ENCODE measurements around the gene SDK2.
A peak's percentile ranks its signal among the peaks of the same experiment; 100 is the strongest.

SDK2 gene

GRCh38 chr17:73535746-73536145, 108.5 kb downstream of the SDK2 start:
- H3K9ac ChIP-seq (ENCODE audit: low read depth, low read length): peak overlapping the region; percentile 12
- no peak overlapping the region for H3K4me3 ChIP-seq (ENCODE audit: low read depth, low read length)
- H3K4me1 ChIP-seq (ENCODE audit: control insufficient read depth, insufficient read depth, low read length): peaks cover 6% of the 10 kb centered on the region
- no peaks in the 10 kb centered on the region for H3K9me3 ChIP-seq (ENCODE audit: control insufficient read depth, insufficient read depth, low read length)
- no peaks in the 10 kb centered on the region for H3K36me3 ChIP-seq (ENCODE audit: control insufficient read depth, insufficient read depth, low read length)
- no peaks in the 10 kb centered on the region for H3K27me3 ChIP-seq (ENCODE audit: control insufficient read depth, insufficient read depth, low read length)

- Histone ChIP-seq H3K9me3 (ENCODE audit: control insufficient read depth, insufficient read depth, low read length) (no peaks in the 10 kb centered on the region), H3K4me1 (ENCODE audit: control insufficient read depth, insufficient read depth, low read length) (peaks cover 6% of the 10 kb centered on the region), H3K4me3 (ENCODE audit: low read depth, low read length) (no peak overlapping the region), H3K36me3 (ENCODE audit: control insufficient read depth, insufficient read depth, low read length) (no peaks in the 10 kb centered on the region), H3K9ac (ENCODE audit: low read depth, low read length) (no peak overlapping the region), H3K27me3 (ENCODE audit: control insufficient read depth, insufficient read depth, low read length) (no peaks in the 10 kb centered on the region)
These were observed 109.9 kb downstream of the SDK2 start for GRCh38 chr17:73534209-73534909.

GRCh38 chr17:73533781-73534180, 110.5 kb downstream of the SDK2 start:
- peaks cover 6% of the 10 kb centered on the region for H3K4me1 ChIP-seq (ENCODE audit: control insufficient read depth, insufficient read depth, low read length)
- no peaks in the 10 kb centered on the region for H3K9me3 ChIP-seq (ENCODE audit: control insufficient read depth, insufficient read depth, low read length)
- H3K4me3 ChIP-seq (ENCODE audit: low read depth, low read length): no peak overlapping the region
- H3K9ac ChIP-seq (ENCODE audit: low read depth, low read length): no peak overlapping the region
- no peaks in the 10 kb centered on the region for H3K27me3 ChIP-seq (ENCODE audit: control insufficient read depth, insufficient read depth, low read length)
- H3K36me3 ChIP-seq (ENCODE audit: control insufficient read depth, insufficient read depth, low read length): no peaks in the 10 kb centered on the region

- H3K4me1 ChIP-seq (ENCODE audit: control insufficient read depth, insufficient read depth, low read length): peaks cover 6% of the 10 kb centered on the region
- H3K9ac ChIP-seq (ENCODE audit: low read depth, low read length): no peak overlapping the region
- no peak overlapping the region for H3K4me3 ChIP-seq (ENCODE audit: low read depth, low read length)
- H3K36me3 ChIP-seq (ENCODE audit: control insufficient read depth, insufficient read depth, low read length): no peaks in the 10 kb centered on the region
- H3K9me3 ChIP-seq (ENCODE audit: control insufficient read depth, insufficient read depth, low read length): no peaks in the 10 kb centered on the region
- H3K27me3 ChIP-seq (ENCODE audit: control insufficient read depth, insufficient read depth, low read length): no peaks in the 10 kb centered on the region
These were observed 111.1 kb downstream of the SDK2 start for GRCh38 chr17:73533127-73533526.

- Histone ChIP-seq H3K9me3 (ENCODE audit: control insufficient read depth, insufficient read depth, low read length) (no peaks in the 10 kb centered on the region), H3K36me3 (ENCODE audit: control insufficient read depth, insufficient read depth, low read length) (no peaks in the 10 kb centered on the region), H3K27me3 (ENCODE audit: control insufficient read depth, insufficient read depth, low read length) (no peaks in the 10 kb centered on the region), H3K9ac (ENCODE audit: low read depth, low read length) (no peak overlapping the region), H3K4me1 (ENCODE audit: control insufficient read depth, insufficient read depth, low read length) (peaks cover 6% of the 10 kb centered on the region), H3K4me3 (ENCODE audit: low read depth, low read length) (no peak overlapping the region)
These were observed 111.8 kb downstream of the SDK2 start for GRCh38 chr17:73532421-73532901.

GRCh38 chr17:73531158-73531557, 113.1 kb downstream of the SDK2 start:
- Histone ChIP-seq H3K4me3 (ENCODE audit: low read depth, low read length) (no peak overlapping the region), H3K36me3 (ENCODE audit: control insufficient read depth, insufficient read depth, low read length) (no peaks in the 10 kb centered on the region), H3K4me1 (ENCODE audit: control insufficient read depth, insufficient read depth, low read length) (peaks cover 6% of the 10 kb centered on the region), H3K9me3 (ENCODE audit: control insufficient read depth, insufficient read depth, low read length) (no peaks in the 10 kb centered on the region), H3K27me3 (ENCODE audit: control insufficient read depth, insufficient read depth, low read length) (no peaks in the 10 kb centered on the region), H3K9ac (ENCODE audit: low read depth, low read length) (no peak overlapping the region)

- Histone ChIP-seq H3K27me3 (ENCODE audit: control insufficient read depth, insufficient read depth, low read length) (no peaks in the 10 kb centered on the region), H3K4me3 (ENCODE audit: low read depth, low read length) (no peak overlapping the region), H3K9me3 (ENCODE audit: control insufficient read depth, insufficient read depth, low read length) (no peaks in the 10 kb centered on the region), H3K9ac (ENCODE audit: low read depth, low read length) (no peak overlapping the region), H3K4me1 (ENCODE audit: control insufficient read depth, insufficient read depth, low read length) (no peaks in the 10 kb centered on the region), H3K36me3 (ENCODE audit: control insufficient read depth, insufficient read depth, low read length) (no peaks in the 10 kb centered on the region)
These were observed 115.6 kb downstream of the SDK2 start for GRCh38 chr17:73528679-73529078.

- Histone ChIP-seq H3K4me3 (ENCODE audit: low read depth, low read length) (no peak overlapping the region), H3K9ac (ENCODE audit: low read depth, low read length) (no peak overlapping the region), H3K4me1 (ENCODE audit: control insufficient read depth, insufficient read depth, low read length) (no peaks in the 10 kb centered on the region), H3K9me3 (ENCODE audit: control insufficient read depth, insufficient read depth, low read length) (no peaks in the 10 kb centered on the region), H3K36me3 (ENCODE audit: control insufficient read depth, insufficient read depth, low read length) (no peaks in the 10 kb centered on the region), H3K27me3 (ENCODE audit: control insufficient read depth, insufficient read depth, low read length) (no peaks in the 10 kb centered on the region)
These were observed 117.3 kb downstream of the SDK2 start for GRCh38 chr17:73526952-73527351.

- H3K4me1 ChIP-seq (ENCODE audit: control insufficient read depth, insufficient read depth, low read length): no peaks in the 10 kb centered on the region
- H3K36me3 ChIP-seq (ENCODE audit: control insufficient read depth, insufficient read depth, low read length): no peaks in the 10 kb centered on the region
- no peak overlapping the region for H3K4me3 ChIP-seq (ENCODE audit: low read depth, low read length)
- H3K9ac ChIP-seq (ENCODE audit: low read depth, low read length): no peak overlapping the region
- no peaks in the 10 kb centered on the region for H3K27me3 ChIP-seq (ENCODE audit: control insufficient read depth, insufficient read depth, low read length)
- H3K9me3 ChIP-seq (ENCODE audit: control insufficient read depth, insufficient read depth, low read length): no peaks in the 10 kb centered on the region
These were observed 119.1 kb downstream of the SDK2 start for GRCh38 chr17:73524941-73525679.

GRCh38 chr17:73522696-73523095, 121.5 kb downstream of the SDK2 start:
- H3K4me1 ChIP-seq (ENCODE audit: control insufficient read depth, insufficient read depth, low read length): no peaks in the 10 kb centered on the region
- H3K27me3 ChIP-seq (ENCODE audit: control insufficient read depth, insufficient read depth, low read length): no peaks in the 10 kb centered on the region
- H3K9me3 ChIP-seq (ENCODE audit: control insufficient read depth, insufficient read depth, low read length): no peaks in the 10 kb centered on the region
- no peaks in the 10 kb centered on the region for H3K36me3 ChIP-seq (ENCODE audit: control insufficient read depth, insufficient read depth, low read length)
- no peak overlapping the region for H3K9ac ChIP-seq (ENCODE audit: low read depth, low read length)
- no peak overlapping the region for H3K4me3 ChIP-seq (ENCODE audit: low read depth, low read length)

GRCh38 chr17:73522107-73522506, 122.1 kb downstream of the SDK2 start:
- H3K9ac ChIP-seq (ENCODE audit: low read depth, low read length): no peak overlapping the region
- H3K27me3 ChIP-seq (ENCODE audit: control insufficient read depth, insufficient read depth, low read length): no peaks in the 10 kb centered on the region
- no peaks in the 10 kb centered on the region for H3K36me3 ChIP-seq (ENCODE audit: control insufficient read depth, insufficient read depth, low read length)
- no peak overlapping the region for H3K4me3 ChIP-seq (ENCODE audit: low read depth, low read length)
- H3K9me3 ChIP-seq (ENCODE audit: control insufficient read depth, insufficient read depth, low read length): no peaks in the 10 kb centered on the region
- no peaks in the 10 kb centered on the region for H3K4me1 ChIP-seq (ENCODE audit: control insufficient read depth, insufficient read depth, low read length)

- Histone ChIP-seq H3K36me3 (ENCODE audit: control insufficient read depth, insufficient read depth, low read length) (no peaks in the 10 kb centered on the region), H3K9me3 (ENCODE audit: control insufficient read depth, insufficient read depth, low read length) (no peaks in the 10 kb centered on the region), H3K4me1 (ENCODE audit: control insufficient read depth, insufficient read depth, low read length) (no peaks in the 10 kb centered on the region), H3K4me3 (ENCODE audit: low read depth, low read length) (no peak overlapping the region), H3K27me3 (ENCODE audit: control insufficient read depth, insufficient read depth, low read length) (no peaks in the 10 kb centered on the region), H3K9ac (ENCODE audit: low read depth, low read length) (no peak overlapping the region)
These were observed 122.9 kb downstream of the SDK2 start for GRCh38 chr17:73521376-73521775.
